ENCODE results near the gene FOXP1.

GRCh38 chr3:71563827-71564226 is 19.7 kb downstream of the FOXP1 start:
- TF ChIP-seq CTCF (IDR thresholded peaks at IDR 0.05) (no peak), POLR2A (IDR thresholded peaks at IDR 0.05) (no peak), EP300 (IDR thresholded peaks at IDR 0.05) (no peak), POLR2AphosphoS5 (IDR thresholded peaks at IDR 0.05) (no peak)
